Measurements from ENCODE around the gene LAMP1.
"Not testable (repeated sequence)": the region's sequence is repeated elsewhere in the genome, so short reads cannot be mapped to it uniquely, and the experiment has no call there.

Gene LAMP1

GRCh38 chr13:113297370-113298042, 467 bp downstream of the LAMP1 start:
- no peak for DNase-seq (ENCODE audit: low read depth)

GRCh38 chr13:113298043-113298945, 1.3 kb downstream of the LAMP1 start:
- DNase-seq (ENCODE audit: low read depth): no peak

GRCh38 chr13:113299951-113300350, 2.9 kb downstream of the LAMP1 start:
- DNase-seq (ENCODE audit: low read depth): no peak

- DNase-seq (ENCODE audit: low read depth): no peak
Observed at GRCh38 chr13:113302986-113303385, 5.9 kb downstream of the LAMP1 start.

GRCh38 chr13:113304121-113304520, 7.1 kb downstream of the LAMP1 start:
- DNase-seq (ENCODE audit: low read depth): no peak

- no peak for DNase-seq (ENCODE audit: low read depth)
Observed at GRCh38 chr13:113305208-113305607, 8.2 kb downstream of the LAMP1 start.

GRCh38 chr13:113307491-113307890, 10.5 kb downstream of the LAMP1 start:
- DNase-seq (ENCODE audit: low read depth): no peak

- DNase-seq (ENCODE audit: low read depth): no peak
Observed at GRCh38 chr13:113309473-113309872, 12.4 kb downstream of the LAMP1 start.

- not testable (repeated sequence) for DNase-seq (ENCODE audit: low read depth)
Observed at GRCh38 chr13:113314112-113314511, 17.1 kb downstream of the LAMP1 start.

GRCh38 chr13:113314895-113315470, 17.9 kb downstream of the LAMP1 start:
- not testable (repeated sequence) for DNase-seq (ENCODE audit: low read depth)

GRCh38 chr13:113315992-113316391, 19.0 kb downstream of the LAMP1 start:
- no peak for DNase-seq (ENCODE audit: low read depth)

GRCh38 chr13:113317031-113317430, 20.0 kb downstream of the LAMP1 start:
- DNase-seq (ENCODE audit: low read depth): no peak

GRCh38 chr13:113318956-113319355, 21.9 kb downstream of the LAMP1 start:
- no peak for DNase-seq (ENCODE audit: low read depth)

- DNase-seq (ENCODE audit: low read depth): no peak
Observed at GRCh38 chr13:113319371-113319770, 22.3 kb downstream of the LAMP1 start.

GRCh38 chr13:113320226-113320875, 23.3 kb downstream of the LAMP1 start:
- no peak for DNase-seq (ENCODE audit: low read depth)

GRCh38 chr13:113321546-113321945, 24.5 kb downstream of the LAMP1 start:
- DNase-seq (ENCODE audit: low read depth): no peak

GRCh38 chr13:113322043-113322461, 25.0 kb downstream of the LAMP1 start:
- DNase-seq (ENCODE audit: low read depth): no peak

- no peak for DNase-seq (ENCODE audit: low read depth)
Observed at GRCh38 chr13:113322890-113323651, 26.0 kb downstream of the LAMP1 start.

- no peak for DNase-seq (ENCODE audit: low read depth)
Observed at GRCh38 chr13:113323869-113324268, 26.8 kb downstream of the LAMP1 start.

GRCh38 chr13:113324398-113324797, 27.4 kb downstream of the LAMP1 start:
- DNase-seq (ENCODE audit: low read depth): no peak

GRCh38 chr13:113325779-113326178, 28.7 kb downstream of the LAMP1 start:
- DNase-seq (ENCODE audit: low read depth): no peak

GRCh38 chr13:113327391-113327765, 30.3 kb downstream of the LAMP1 start:
- no peak for DNase-seq (ENCODE audit: low read depth)

All from fibroblast of the conjunctiva (primary cell).